Stomach (tissue), 9 donors: ENCODE measurements around the gene NTN1. TPM values are rescaled to one million over a fixed set of nuclear protein-coding genes. Genes with fewer than 3 reads are reported as not detected.
A peak's percentile ranks its signal among the peaks of the same experiment; 100 is the strongest.

Source experiments
- DNase-seq, 2 donors: peaks; one replicate each; pipeline versions ENCODE4 v3.0.0 to v3.0.0-alpha.2; 2013 to 2019
- H3K27ac ChIP-seq, 5 donors: fragments of 200-600 bp in 4 of 5; sonication (generic) in 4 of 5; one replicate each; pipeline ENCODE4 v1.5.1; 2013 to 2019; ENCODE audit warnings: mild to moderate bottlenecking in 1 of 5, moderate library complexity in 1 of 5
- H3K27me3 ChIP-seq, 3 donors: fragments of 200-600 bp; sonication (generic); one replicate each; pipeline ENCODE4 v1.5.1; 2017 to 2019; ENCODE audit warnings: mixed run types in 1 of 3
- H3K36me3 ChIP-seq, 4 donors: fragments of 200-600 bp; sonication (generic); 1 replicate in 3 of 4; 2 replicates in 1 of 4; pipeline ENCODE4 v1.5.1; 2016 to 2019
- H3K4me1 ChIP-seq, 4 donors: fragments of 200-600 bp; sonication (generic); one replicate each; pipeline ENCODE4 v1.5.1; 2016 to 2019
- H3K4me3 ChIP-seq, 4 donors: fragments of 200-600 bp; sonication (generic) in 3 of 4; one replicate each; pipeline ENCODE4 v1.5.1; 2016 to 2019; ENCODE audit warnings: mild to moderate bottlenecking in 1 of 4
- H3K9me3 ChIP-seq, 4 donors: fragments of 200-600 bp; sonication (generic); one replicate each; pipeline ENCODE4 v1.5.1; 2016 to 2019
- CTCF ChIP-seq, 7 experiments: fragments of 450-650 bp in 4 of 7; fragments of 200-600 bp in 3 of 7; sonication (generic) in 3 of 7; IDR thresholded peaks; one replicate each; pipeline ENCODE4 v1.5.1; 2016 to 2019; ENCODE audit warnings: antibody characterized with exemption in 7 of 7, control low read depth in 2 of 7, mild to moderate bottlenecking in 1 of 7
- EP300 ChIP-seq: sonication (generic); formaldehyde crosslinking; IDR thresholded peaks from one replicate; pipeline ENCODE4 v1.6.1; 2017; ENCODE audit warnings: antibody characterized with exemption
- POLR2A ChIP-seq, 4 donors: fragments of 450-650 bp; IDR thresholded peaks; one replicate each; pipeline ENCODE4 v1.6.1; 2016; ENCODE audit warnings: antibody characterized with exemption in 4 of 4, control low read depth in 2 of 4, mild to moderate bottlenecking in 1 of 4, moderate library complexity in 1 of 4
- POLR2AphosphoS5 ChIP-seq, 3 donors: sonication (generic); formaldehyde crosslinking; IDR thresholded peaks; one replicate each; pipeline ENCODE4 v1.6.1; 2016; ENCODE audit warnings: antibody characterized with exemption in 3 of 3
- WGBS, 5 donors: extraction: QIAGEN DNeasy Blood & Tissue Kit in 3 of 5; methylation state at CpG; one replicate each; pipeline versions ENCODE4 v1.1.5 to v1.1.7; 2013 to 2018; 5-methylcytosine and 5-hydroxymethylcytosine counted together
- intact Hi-C: fragments of 100-400 bp; cut with DNase I; formaldehyde crosslinking; loops from one replicate; pipeline ENCODE4 v1.15.1; 2023; ENCODE audit warnings: low total_unique reads
- polyA plus RNA-seq, 3 donors: library from polyadenylated mRNA; stranded (reverse); fragments of 200-250 nt; gene quantifications; one replicate each; pipeline ENCODE4 v1.2.3, GENCODE V29; 2013
- total RNA-seq, 5 donors: library from RNA; depleted of rRNA; stranded (reverse); fragments of >200 nt; gene quantifications; one replicate each; pipeline versions ENCODE4 v1.1.0 to v1.2.3, GENCODE V29; 2014 to 2016
- donor health status: healthy with polysubstance abuse.
- donor health status: Bipolar disorder and iron deficiency.
- donor health status: healthy.

NTN1 gene
- total and polyA plus RNA-seq, 8 donors: 2.9 to 56.2 (median 9.0) TPM

GRCh38 chr17:9218064-9218635, 196.8 kb downstream of the NTN1 start:
- H3K4me1 ChIP-seq: peaks cover 0 to 7% (median 4%) of the 10 kb centered on the region in 4 donors
- H3K9me3 ChIP-seq: peaks cover 8 to 17% (median 12%) of the 10 kb centered on the region in 4 donors
- DNase-seq: no peak
- peaks cover 0 to 20% (median 0%) of the 10 kb centered on the region in 4 donors for H3K36me3 ChIP-seq
- intact Hi-C loops: no loop called here
- no peaks in the 10 kb centered on the region for H3K27me3 ChIP-seq
- 80 to 94% (median 87%) methylated on average over 7 to 8 of the region's 8 CpGs for WGBS, 5 donors
- H3K4me3 ChIP-seq: no peak overlapping the region
- peak overlapping the region in 3 of 5 donors; percentile 53 to 67 (median 54) for H3K27ac ChIP-seq
- TF ChIP-seq CTCF (IDR thresholded peaks at IDR 0.05): no peak
- no peak for TF ChIP-seq EP300
- TF ChIP-seq POLR2AphosphoS5 (IDR thresholded peaks at IDR 0.05): no peak
- TF ChIP-seq POLR2A (IDR thresholded peaks at IDR 0.05): no peak

- WGBS, 5 donors: 89 to 97% (median 95%) methylated on average over 13 to 15 of the region's 15 CpGs
- peak; percentile 77 for TF ChIP-seq EP300
- TF ChIP-seq POLR2A (IDR thresholded peaks at IDR 0.05): no peak
- no peak for TF ChIP-seq POLR2AphosphoS5 (IDR thresholded peaks at IDR 0.05)
- intact Hi-C loops: no loop called here
- peak overlapping the region in 1 of 5 donors; percentile 67 for H3K27ac ChIP-seq
- peaks cover 0 to 7% (median 4%) of the 10 kb centered on the region in 4 donors for H3K4me1 ChIP-seq
- no peak overlapping the region for H3K4me3 ChIP-seq
- peaks cover 8 to 17% (median 12%) of the 10 kb centered on the region in 4 donors for H3K9me3 ChIP-seq
- no peaks in the 10 kb centered on the region for H3K27me3 ChIP-seq
- no peak for DNase-seq
- H3K36me3 ChIP-seq: peaks cover 0 to 20% (median 0%) of the 10 kb centered on the region in 4 donors
Observed at GRCh38 chr17:9218911-9219310, 197.6 kb downstream of the NTN1 start.

GRCh38 chr17:9219631-9220397, 198.5 kb downstream of the NTN1 start:
- Histone ChIP-seq H3K27me3 (no peaks in the 10 kb centered on the region), H3K27ac (no peak overlapping the region), H3K36me3 (peaks cover 0 to 20% (median 0%) of the 10 kb centered on the region in 4 donors), H3K4me3 (no peak overlapping the region), H3K4me1 (peaks cover 0 to 7% (median 4%) of the 10 kb centered on the region in 4 donors), H3K9me3 (peaks cover 8 to 17% (median 12%) of the 10 kb centered on the region in 4 donors)
- DNase-seq: no peak
- intact Hi-C loops: no loop called here
- TF ChIP-seq EP300 (no peak), POLR2A (IDR thresholded peaks at IDR 0.05) (no peak), POLR2AphosphoS5 (IDR thresholded peaks at IDR 0.05) (no peak), CTCF (IDR thresholded peaks at IDR 0.05) (no peak)
- 89 to 95% (median 92%) methylated on average over 13 of the region's 13 CpGs for WGBS, 5 donors

- no peak overlapping the region for H3K4me3 ChIP-seq
- peaks cover 0 to 20% (median 0%) of the 10 kb centered on the region in 4 donors for H3K36me3 ChIP-seq
- H3K4me1 ChIP-seq: peaks cover 0 to 12% (median 4%) of the 10 kb centered on the region in 4 donors
- no peak for DNase-seq
- WGBS, 5 donors: 77 to 92% (median 91%) methylated on average over 19 to 23 of the region's 23 CpGs
- intact Hi-C loops: no loop called here
- no peak overlapping the region for H3K27ac ChIP-seq
- peaks cover 8 to 10% (median 8%) of the 10 kb centered on the region in 4 donors for H3K9me3 ChIP-seq
- H3K27me3 ChIP-seq: no peaks in the 10 kb centered on the region
- TF ChIP-seq EP300: no peak
- no peak for TF ChIP-seq CTCF (IDR thresholded peaks at IDR 0.05)
- no peak for TF ChIP-seq POLR2A (IDR thresholded peaks at IDR 0.05)
- no peak for TF ChIP-seq POLR2AphosphoS5 (IDR thresholded peaks at IDR 0.05)
Observed at GRCh38 chr17:9220398-9221146, 199.3 kb downstream of the NTN1 start.
